Activated CD4-positive, CD25-positive, alpha-beta regulatory T cell (primary cell): Measurements from ENCODE around the gene AHSG.

Source experiments
- DNase-seq, 4 experiments: peaks; one replicate each; lab custom pipeline; 2025; lab: John Stamatoyannopoulos, UW

The AHSG gene

DNA sequence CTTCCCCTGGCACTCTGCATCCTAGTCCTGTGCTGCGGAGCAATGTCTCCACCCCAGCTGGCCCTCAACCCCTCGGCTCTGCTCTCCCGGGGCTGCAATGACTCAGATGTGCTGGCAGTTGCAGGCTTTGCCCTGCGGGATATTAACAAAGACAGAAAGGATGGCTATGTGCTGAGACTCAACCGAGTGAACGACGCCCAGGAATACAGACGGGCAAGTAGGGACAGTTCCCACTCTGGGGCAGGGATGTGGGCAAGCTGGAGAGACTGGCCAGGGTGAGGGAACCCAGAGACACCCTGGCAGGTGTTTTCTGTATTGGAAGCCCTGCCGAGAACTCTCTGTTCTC is 27.6 kb downstream of the AHSG start:
- no peak for DNase-seq

- DNase-seq, result no peak
Measured at GRCh38 chr3:186640929-186641328, 28.1 kb downstream of the AHSG start.

GRCh38 chr3:186642014-186642413 is 29.2 kb downstream of the AHSG start:
- DNase-seq, result no peak

DNA sequence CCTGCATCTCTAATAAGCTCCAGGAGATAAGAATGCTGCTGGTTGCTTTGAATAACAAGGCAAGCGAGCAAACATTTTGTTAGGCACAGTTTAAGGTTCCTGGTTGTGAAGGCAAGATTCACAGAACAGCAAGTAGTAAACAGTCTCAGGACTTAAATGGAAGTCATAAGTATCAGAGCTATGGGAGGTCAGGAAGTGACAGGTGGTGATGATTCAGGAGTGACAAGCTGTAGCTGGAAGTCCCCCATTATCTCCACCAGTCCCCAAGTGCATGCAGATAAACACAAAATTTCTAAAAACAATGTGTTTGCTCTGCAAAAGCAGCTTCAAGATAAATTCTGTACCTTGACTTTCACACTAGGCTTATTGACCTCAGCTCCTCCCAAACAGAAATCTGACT is 30.6 kb downstream of the AHSG start:
- no peak for DNase-seq

GRCh38 chr3:186644683-186645082 is 31.8 kb downstream of the AHSG start:
- no peak for DNase-seq

- DNase-seq, result no peak
Measured at GRCh38 chr3:186646106-186646505, 33.2 kb downstream of the AHSG start.

- DNase-seq, result no peak
Measured at GRCh38 chr3:186646841-186647240, 34.0 kb downstream of the AHSG start.

GRCh38 chr3:186648851-186649250 is 36.0 kb downstream of the AHSG start:
- no peak for DNase-seq

- no peak for DNase-seq
Measured at GRCh38 chr3:186651678-186652215, 38.9 kb downstream of the AHSG start.

DNA sequence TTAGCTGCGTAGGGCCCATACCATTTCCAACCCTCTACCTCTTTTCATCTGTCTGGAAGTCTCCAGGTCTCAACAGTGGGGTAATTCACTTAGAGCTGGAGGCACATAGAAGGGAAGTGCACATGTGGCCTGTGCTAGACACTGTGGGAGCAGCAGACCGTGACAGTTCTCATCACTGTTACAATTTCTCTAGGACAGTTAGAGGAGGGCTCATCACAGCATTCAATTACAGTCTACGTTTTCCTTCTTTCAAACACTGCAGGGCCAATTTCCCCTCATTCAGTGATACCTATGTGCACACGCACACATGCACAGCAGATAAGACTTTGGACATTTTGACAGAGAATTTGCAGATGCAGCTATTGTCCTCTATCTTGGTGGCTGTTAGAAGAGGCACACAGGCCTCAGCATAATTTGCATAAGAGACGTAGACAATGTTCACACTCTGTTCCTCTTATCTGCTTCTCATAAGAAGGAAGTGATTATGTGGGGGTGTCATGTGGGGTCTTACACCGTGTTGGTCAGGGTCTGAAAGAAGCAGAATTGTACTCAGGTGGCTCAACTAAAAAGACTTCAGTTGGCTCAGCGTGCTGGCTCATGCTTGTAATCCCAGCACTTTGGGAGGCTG is 40.3 kb downstream of the AHSG start:
- no peak for DNase-seq

DNA sequence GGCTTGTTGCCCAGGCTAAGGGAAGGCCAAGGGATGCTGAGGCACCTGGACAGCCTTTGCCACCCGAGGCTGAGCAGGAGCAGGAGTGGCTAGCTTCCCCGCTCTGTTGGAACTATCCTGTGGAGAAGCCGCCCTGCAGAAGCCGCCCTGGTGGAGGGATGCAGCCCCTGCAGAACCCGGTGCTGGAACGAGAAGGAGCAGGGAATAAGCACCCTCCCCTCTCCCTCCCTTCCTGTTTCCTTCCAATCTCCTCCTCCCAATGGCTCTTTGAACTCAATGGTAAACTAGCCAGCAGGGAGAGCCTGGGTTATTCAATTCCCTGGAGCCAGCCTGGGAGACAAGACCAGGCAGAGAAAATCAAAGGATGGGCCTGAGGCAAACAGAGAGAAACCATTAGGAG is 41.1 kb downstream of the AHSG start:
- DNase-seq, result no peak

- no peak for DNase-seq
Measured at GRCh38 chr3:186663361-186664118, 50.7 kb downstream of the AHSG start.

DNA sequence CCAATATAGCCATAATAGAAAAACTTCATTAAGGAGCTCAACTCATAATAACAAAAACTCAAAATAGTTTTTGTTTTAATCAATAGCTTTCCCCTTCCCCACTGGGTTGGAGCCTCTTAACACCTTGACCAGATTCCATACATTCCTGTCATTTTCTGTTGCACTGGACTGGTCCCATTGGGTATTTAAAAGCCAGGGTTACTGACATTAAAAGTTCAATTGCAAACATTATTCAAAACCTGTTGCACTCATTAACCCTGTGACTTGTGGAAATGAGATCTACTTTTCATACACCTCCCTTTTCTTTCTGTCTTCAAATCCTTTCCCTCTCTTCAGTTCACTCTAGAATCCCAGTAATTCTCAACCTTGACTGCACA is 51.2 kb downstream of the AHSG start:
- DNase-seq, result no peak

- no peak for DNase-seq
Measured at GRCh38 chr3:186664506-186664905, 51.6 kb downstream of the AHSG start.

GRCh38 chr3:186665625-186666188 is 52.8 kb downstream of the AHSG start, which contains the start of gene HRG:
TSS of gene HRG (plus strand) at chr3:186666014. CDS start at chr3:186666032, 18 bp downstream.
- no peak for DNase-seq

- no peak for DNase-seq
Measured at GRCh38 chr3:186668426-186668825, 55.6 kb downstream of the AHSG start.

- no peak for DNase-seq
Measured at GRCh38 chr3:186669378-186670084, 56.7 kb downstream of the AHSG start.

DNA sequence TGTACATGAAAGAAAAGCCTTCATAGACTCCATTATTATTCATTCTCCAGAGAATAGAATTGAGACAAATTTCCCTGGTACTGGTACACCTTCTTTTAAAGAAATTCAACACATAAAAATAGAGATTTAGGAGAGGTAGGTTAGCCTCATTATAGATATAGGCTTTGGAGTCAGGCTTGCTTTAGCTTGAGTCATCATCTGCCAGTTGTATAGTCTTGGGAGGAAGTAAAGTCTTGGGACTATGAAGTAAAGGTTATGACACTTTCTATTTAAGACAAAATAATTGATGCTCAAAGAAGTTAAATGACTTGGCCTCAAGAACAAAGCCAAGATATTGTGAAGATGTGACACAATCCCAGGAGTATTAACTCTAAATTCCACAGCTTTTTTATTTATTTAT is 57.3 kb downstream of the AHSG start:
- no peak for DNase-seq
